Right hindlimb (tissue), 1 donor: ENCODE measurements around the gene CTNNB1.
"Not testable (repeated sequence)": the region's sequence is repeated elsewhere in the genome, so short reads cannot be mapped to it uniquely, and the experiment has no call there.

Source experiments
- DNase-seq: peaks from one replicate; pipeline ENCODE4 v3.0.0-alpha.2; 2018

The CTNNB1 gene

DNA sequence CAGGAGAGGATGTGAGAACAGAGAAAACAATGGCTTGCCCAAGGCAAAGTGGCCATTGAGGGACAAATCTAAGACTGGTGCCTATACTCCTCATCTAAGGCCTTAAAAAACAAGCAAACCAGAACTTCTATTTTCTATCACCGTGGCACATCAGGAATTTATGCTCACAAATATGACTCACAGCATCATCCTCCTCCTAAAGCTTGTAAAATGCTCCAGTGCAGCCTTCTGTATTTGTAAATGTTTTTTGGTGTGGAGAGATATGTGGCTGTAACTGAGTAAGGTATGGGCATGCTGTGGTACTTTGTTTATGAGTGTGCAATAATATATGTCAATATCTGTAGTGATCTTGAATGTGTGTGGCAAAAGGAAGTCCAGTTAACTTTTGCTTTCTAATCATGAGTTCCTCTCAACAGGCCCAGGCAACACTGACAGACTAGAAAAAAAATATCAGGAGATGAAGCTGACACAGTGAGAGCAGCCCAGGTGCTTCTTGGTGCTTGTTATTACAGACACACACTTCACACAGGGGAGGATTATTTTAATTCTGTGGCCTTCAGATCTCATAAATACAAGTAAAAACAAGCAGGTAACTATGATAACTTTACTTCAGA lies 60.3 kb downstream of the CTNNB1 start:
- DNase-seq = no peak

DNA sequence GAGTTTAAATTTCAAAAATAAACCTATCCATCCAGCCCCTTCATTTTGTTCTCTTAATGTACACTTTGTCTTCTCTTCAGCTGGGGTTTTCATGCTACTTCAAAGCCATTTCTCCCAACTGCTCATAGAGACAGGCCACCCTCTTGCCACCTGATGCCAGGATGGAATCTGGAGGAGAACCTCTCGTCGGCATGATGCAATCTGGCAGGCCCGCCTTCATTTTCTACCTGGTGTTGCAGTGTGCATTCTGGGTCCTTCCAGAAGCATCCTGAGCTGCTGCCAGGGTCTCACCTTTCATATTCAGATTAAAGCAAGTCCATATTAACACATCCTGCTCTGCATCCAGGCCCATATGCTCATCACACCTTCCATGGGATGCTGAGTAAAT lies 60.8 kb downstream of the CTNNB1 start:
- no peak for DNase-seq

DNA sequence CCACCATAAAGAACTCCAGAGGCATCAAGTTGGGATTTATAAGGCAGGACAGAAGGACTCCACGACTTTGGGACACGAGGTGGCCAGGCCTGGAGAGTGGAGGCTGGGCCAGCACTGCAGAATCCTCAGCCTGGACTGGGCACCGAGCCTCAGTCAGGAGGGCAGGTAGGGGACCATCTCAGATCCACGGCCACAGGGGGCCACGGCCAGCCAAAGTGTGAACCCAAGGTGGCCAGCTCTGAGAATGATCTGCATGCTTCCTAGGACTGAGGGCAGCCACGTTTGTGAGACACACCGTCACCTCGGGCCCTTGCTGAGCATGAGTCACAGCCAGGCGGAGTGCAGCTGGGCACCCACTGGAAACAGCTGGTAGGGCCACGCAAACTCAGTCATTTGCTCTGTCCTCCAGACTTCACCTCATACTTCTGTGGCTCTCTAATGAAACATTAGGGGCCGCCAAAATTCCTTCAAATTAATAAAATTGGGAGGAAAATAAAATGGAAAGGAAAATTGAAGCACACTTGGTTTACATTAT lies 65.8 kb downstream of the CTNNB1 start:
- no peak for DNase-seq

GRCh38 chr3:41265823-41266273 lies 66.5 kb downstream of the CTNNB1 start:
- DNase-seq = no peak

DNA sequence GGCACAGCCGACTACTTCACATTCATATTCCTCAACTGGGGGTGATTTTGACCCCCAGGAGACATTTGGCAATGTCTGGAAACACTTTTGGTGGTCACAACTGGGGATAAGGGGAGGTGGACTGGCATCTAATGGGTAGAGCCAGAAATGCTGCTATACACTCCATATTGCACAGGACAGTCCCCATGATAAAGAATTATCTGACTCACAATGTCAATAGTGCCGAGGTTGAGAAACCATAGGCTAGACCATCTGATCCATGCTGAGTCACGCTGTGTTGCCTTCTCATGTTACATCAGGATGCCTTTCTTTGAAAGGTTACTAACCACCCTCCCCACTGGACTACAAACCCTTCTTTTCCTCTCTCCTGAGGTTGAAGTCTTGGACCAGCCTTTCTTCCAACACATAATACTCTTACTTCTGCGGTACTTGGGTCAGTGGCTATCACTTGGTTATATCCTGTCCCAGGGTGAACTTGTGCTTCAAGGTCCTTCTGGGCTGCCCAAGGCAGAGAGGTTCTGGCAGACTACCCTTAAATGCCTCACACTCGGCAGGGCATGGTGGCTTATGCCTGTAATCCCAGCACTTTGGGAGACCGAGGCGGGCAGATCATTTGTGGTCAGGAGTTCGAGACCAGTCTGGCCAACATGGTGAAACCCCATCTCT lies 68.8 kb downstream of the CTNNB1 start:
- DNase-seq = no peak

- no peak for DNase-seq
Measured at GRCh38 chr3:41272667-41273066, 73.4 kb downstream of the CTNNB1 start.

GRCh38 chr3:41274944-41275668 lies 75.8 kb downstream of the CTNNB1 start:
- no peak for DNase-seq

DNA sequence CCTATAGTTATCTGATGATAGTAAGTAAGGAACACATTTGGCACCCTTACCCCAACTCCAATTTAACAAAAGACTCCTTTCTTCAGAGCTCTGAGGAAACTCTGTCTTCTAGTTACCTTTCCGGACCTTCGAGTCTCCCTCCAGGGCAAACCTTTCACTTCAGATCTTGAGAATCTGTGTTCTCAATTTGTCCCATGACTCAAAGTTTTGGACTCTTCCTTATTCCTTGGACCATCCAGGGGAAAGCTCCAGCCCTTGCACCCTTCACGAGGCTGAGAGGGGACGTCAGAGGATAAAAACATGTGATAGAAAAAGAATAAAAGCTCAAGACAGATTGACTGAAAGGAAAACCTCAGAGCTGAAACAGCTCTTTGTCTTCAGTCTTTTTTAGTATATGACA lies 76.9 kb downstream of the CTNNB1 start:
- no peak for DNase-seq

- DNase-seq = no peak
Measured at GRCh38 chr3:41277790-41278465, 78.6 kb downstream of the CTNNB1 start.

DNA sequence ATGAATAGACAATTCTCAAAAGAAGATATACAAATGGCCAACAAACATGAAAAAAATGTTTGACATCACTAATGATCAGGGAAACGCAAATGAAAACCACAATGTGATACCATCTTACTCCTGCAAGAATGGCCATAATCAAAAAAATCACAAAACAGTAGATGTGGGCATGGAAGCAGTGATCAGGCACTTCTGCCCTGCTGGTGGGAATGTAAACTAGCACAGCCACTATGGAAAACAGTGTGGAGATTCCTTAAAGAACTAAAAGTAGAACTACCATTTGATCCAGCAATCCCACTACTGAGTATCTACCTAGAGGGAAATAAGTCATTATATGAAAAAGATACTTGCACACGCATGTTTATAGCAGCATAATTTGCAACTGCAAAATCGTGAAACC lies 85.6 kb downstream of the CTNNB1 start:
- DNase-seq = not testable (repeated sequence)

DNA sequence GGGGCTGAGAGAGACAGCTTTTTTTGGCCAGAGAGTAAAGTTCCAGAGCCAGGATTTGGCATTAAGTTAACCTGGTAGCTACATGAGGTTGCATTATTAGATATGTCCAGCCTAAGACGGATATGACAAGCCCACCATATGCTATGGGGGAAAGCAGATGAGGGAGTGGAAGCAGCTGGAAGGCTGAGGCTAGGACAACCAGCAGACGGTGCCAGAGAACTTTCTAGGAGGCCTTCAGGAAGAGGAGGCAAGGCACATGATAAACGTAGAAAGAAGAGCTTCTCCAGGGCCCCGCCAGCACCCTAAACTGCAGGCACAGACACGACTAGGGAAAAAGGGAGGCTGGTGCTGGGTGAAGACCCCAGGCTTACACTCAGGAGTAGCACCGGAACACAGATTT lies 87.0 kb downstream of the CTNNB1 start:
- DNase-seq = no peak

GRCh38 chr3:41288785-41289184 lies 89.5 kb downstream of the CTNNB1 start:
- no peak for DNase-seq
